Activated naive CD8-positive, alpha-beta T cell (primary cell): ENCODE results near the gene MAGI2.

Source experiments
- H3K27ac Mint-ChIP-seq: one replicate; pipeline ENCODE4 v1.8.0; 2021; ENCODE audit warnings: mixed read lengths
- H3K27me3 Mint-ChIP-seq: one replicate; pipeline ENCODE4 v1.8.0; 2021; ENCODE audit warnings: mixed read lengths
- H3K36me3 Mint-ChIP-seq: one replicate; pipeline ENCODE4 v1.8.0; 2021; ENCODE audit warnings: mixed read lengths
- H3K4me1 Mint-ChIP-seq: one replicate; pipeline ENCODE4 v1.8.0; 2021; ENCODE audit warnings: low read depth, mixed read lengths
- H3K4me3 Mint-ChIP-seq: one replicate; pipeline ENCODE4 v1.8.0; 2021; ENCODE audit warnings: mild to moderate bottlenecking, mixed read lengths
- H3K9me3 Mint-ChIP-seq: one replicate; pipeline ENCODE4 v1.8.0; 2021; ENCODE audit warnings: low read depth, mixed read lengths

MAGI2 gene

GRCh38 chr7:78165854-78166253 lies 1287.6 kb downstream of the MAGI2 start:
- Mint-ChIP-seq H3K9me3 (no peaks in the 10 kb centered on the region), H3K4me1 (no peaks in the 10 kb centered on the region), H3K27me3 (peaks cover 8% of the 10 kb centered on the region), H3K36me3 (no peaks in the 10 kb centered on the region), H3K27ac (no peak overlapping the region), H3K4me3 (no peak overlapping the region)

DNA sequence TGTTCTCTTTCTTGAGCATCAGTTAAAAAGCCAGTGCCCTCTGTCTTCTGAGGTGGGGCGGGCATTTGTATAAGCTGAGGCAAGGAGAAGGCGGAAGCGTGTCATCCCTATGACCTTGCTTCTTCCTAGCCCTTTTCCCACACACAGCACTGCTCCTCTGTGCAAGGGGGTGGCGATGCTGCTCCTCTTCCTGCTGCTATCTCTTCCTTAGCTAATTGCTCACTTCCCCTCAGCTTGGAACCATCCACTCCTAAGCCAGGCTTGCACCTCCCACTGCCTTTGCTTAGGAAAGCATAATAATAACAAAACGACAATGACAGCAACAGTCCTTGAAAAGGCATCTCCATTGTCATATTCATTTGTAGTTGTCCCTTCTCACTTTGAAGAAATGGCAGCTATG lies 1288.0 kb downstream of the MAGI2 start:
- peaks cover 8% of the 10 kb centered on the region for H3K27me3 Mint-ChIP-seq
- H3K4me1 Mint-ChIP-seq, result no peaks in the 10 kb centered on the region
- no peak overlapping the region for H3K4me3 Mint-ChIP-seq
- no peak overlapping the region for H3K27ac Mint-ChIP-seq
- H3K36me3 Mint-ChIP-seq, result no peaks in the 10 kb centered on the region
- H3K9me3 Mint-ChIP-seq, result no peaks in the 10 kb centered on the region

DNA sequence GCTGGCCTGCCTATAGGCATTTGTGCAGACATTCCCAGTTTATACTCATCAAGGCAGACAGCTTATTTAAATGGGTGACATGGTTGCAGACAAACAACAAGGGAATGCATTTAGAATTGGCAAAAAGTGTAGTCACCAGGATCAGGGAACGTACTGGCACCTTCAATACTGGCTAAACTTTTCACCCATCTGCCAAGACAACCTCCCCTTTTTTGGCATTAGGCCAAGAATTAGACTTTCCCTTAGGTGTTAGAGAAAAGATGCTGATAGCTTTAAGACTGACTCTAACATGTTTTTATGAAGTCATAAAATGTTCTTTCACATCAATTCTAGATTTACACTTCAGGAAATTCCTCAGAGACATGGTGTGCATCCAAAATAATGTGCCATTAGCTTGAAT lies 1289.0 kb downstream of the MAGI2 start:
- H3K9me3 Mint-ChIP-seq, result no peaks in the 10 kb centered on the region
- no peak overlapping the region for H3K27ac Mint-ChIP-seq
- peaks cover 8% of the 10 kb centered on the region for H3K27me3 Mint-ChIP-seq
- H3K4me3 Mint-ChIP-seq, result no peak overlapping the region
- no peaks in the 10 kb centered on the region for H3K36me3 Mint-ChIP-seq
- H3K4me1 Mint-ChIP-seq, result no peaks in the 10 kb centered on the region

- Mint-ChIP-seq H3K36me3 (no peaks in the 10 kb centered on the region), H3K9me3 (no peaks in the 10 kb centered on the region), H3K27ac (no peak overlapping the region), H3K4me1 (no peaks in the 10 kb centered on the region), H3K27me3 (peaks cover 8% of the 10 kb centered on the region), H3K4me3 (no peak overlapping the region)
Observed at GRCh38 chr7:78161781-78162180, 1291.7 kb downstream of the MAGI2 start.

- no peaks in the 10 kb centered on the region for H3K9me3 Mint-ChIP-seq
- no peak overlapping the region for H3K27ac Mint-ChIP-seq
- H3K4me3 Mint-ChIP-seq, result no peak overlapping the region
- no peaks in the 10 kb centered on the region for H3K4me1 Mint-ChIP-seq
- no peaks in the 10 kb centered on the region for H3K36me3 Mint-ChIP-seq
- peaks cover 8% of the 10 kb centered on the region for H3K27me3 Mint-ChIP-seq
Observed at GRCh38 chr7:78159545-78159944, 1293.9 kb downstream of the MAGI2 start.

- H3K36me3 Mint-ChIP-seq, result no peaks in the 10 kb centered on the region
- no peaks in the 10 kb centered on the region for H3K4me1 Mint-ChIP-seq
- H3K4me3 Mint-ChIP-seq, result no peak overlapping the region
- no peak overlapping the region for H3K27ac Mint-ChIP-seq
- H3K27me3 Mint-ChIP-seq, result no peaks in the 10 kb centered on the region
- H3K9me3 Mint-ChIP-seq, result no peaks in the 10 kb centered on the region
Observed at GRCh38 chr7:78153285-78153684, 1300.2 kb downstream of the MAGI2 start.

DNA sequence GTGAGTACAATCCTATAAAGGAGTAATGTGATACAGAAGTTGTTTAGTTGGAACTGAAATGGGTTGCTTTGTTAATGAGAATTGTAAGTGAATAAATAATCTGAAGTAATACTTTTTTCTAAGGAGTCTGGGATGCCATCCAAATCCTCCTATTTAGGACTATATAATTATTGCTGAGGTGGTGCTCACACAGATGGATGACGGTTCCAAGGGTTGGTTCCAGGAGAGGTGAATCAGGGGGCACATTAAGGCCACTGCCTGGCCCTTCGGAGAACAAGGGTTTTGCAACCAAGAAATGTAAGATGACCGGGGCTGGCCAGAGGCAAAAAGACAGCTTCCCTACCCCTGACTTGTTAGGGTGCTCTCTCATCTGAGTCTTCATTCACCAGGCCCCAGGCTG lies 1302.2 kb downstream of the MAGI2 start:
- no peaks in the 10 kb centered on the region for H3K36me3 Mint-ChIP-seq
- no peak overlapping the region for H3K4me3 Mint-ChIP-seq
- peaks cover 2% of the 10 kb centered on the region for H3K27me3 Mint-ChIP-seq

GRCh38 chr7:78149787-78150186 lies 1303.7 kb downstream of the MAGI2 start:
- H3K4me1 Mint-ChIP-seq, result no peaks in the 10 kb centered on the region

More for the DNA sequence above, 1302.2 kb downstream of the MAGI2 start:
- Mint-ChIP-seq H3K9me3 (no peaks in the 10 kb centered on the region), H3K4me1 (no peaks in the 10 kb centered on the region), H3K27ac (no peak overlapping the region)

GRCh38 chr7:78148166-78148894 lies 1305.1 kb downstream of the MAGI2 start:
- H3K4me3 Mint-ChIP-seq, result no peak overlapping the region
- H3K36me3 Mint-ChIP-seq, result no peaks in the 10 kb centered on the region
- H3K27me3 Mint-ChIP-seq, result peaks cover 2% of the 10 kb centered on the region
- H3K4me1 Mint-ChIP-seq, result no peaks in the 10 kb centered on the region
- no peak overlapping the region for H3K27ac Mint-ChIP-seq
- no peaks in the 10 kb centered on the region for H3K9me3 Mint-ChIP-seq

More at GRCh38 chr7:78149787-78150186, 1303.7 kb downstream of the MAGI2 start:
- Mint-ChIP-seq H3K27ac (no peak overlapping the region), H3K27me3 (peaks cover 2% of the 10 kb centered on the region), H3K36me3 (no peaks in the 10 kb centered on the region), H3K4me3 (no peak overlapping the region), H3K9me3 (no peaks in the 10 kb centered on the region)

GRCh38 chr7:78146546-78146945 lies 1306.9 kb downstream of the MAGI2 start:
- H3K27me3 Mint-ChIP-seq, result peaks cover 2% of the 10 kb centered on the region
- no peak overlapping the region for H3K27ac Mint-ChIP-seq
- no peaks in the 10 kb centered on the region for H3K4me1 Mint-ChIP-seq
- H3K4me3 Mint-ChIP-seq, result no peak overlapping the region
- H3K9me3 Mint-ChIP-seq, result no peaks in the 10 kb centered on the region
- no peaks in the 10 kb centered on the region for H3K36me3 Mint-ChIP-seq

- Mint-ChIP-seq H3K4me1 (no peaks in the 10 kb centered on the region), H3K27ac (no peak overlapping the region), H3K4me3 (no peak overlapping the region), H3K27me3 (peaks cover 2% of the 10 kb centered on the region), H3K9me3 (no peaks in the 10 kb centered on the region), H3K36me3 (no peaks in the 10 kb centered on the region)
Observed at GRCh38 chr7:78143661-78144060, 1309.8 kb downstream of the MAGI2 start.

GRCh38 chr7:78141522-78142281 lies 1311.8 kb downstream of the MAGI2 start:
- Mint-ChIP-seq H3K9me3 (no peaks in the 10 kb centered on the region), H3K4me3 (no peak overlapping the region), H3K27ac (no peak overlapping the region), H3K4me1 (no peaks in the 10 kb centered on the region), H3K27me3 (peaks cover 1% of the 10 kb centered on the region), H3K36me3 (no peaks in the 10 kb centered on the region)

GRCh38 chr7:78140109-78140508 lies 1313.4 kb downstream of the MAGI2 start:
- H3K27me3 Mint-ChIP-seq, result peaks cover 1% of the 10 kb centered on the region
- no peaks in the 10 kb centered on the region for H3K9me3 Mint-ChIP-seq
- H3K4me3 Mint-ChIP-seq, result no peak overlapping the region
- H3K27ac Mint-ChIP-seq, result no peak overlapping the region
- H3K36me3 Mint-ChIP-seq, result no peaks in the 10 kb centered on the region
- no peaks in the 10 kb centered on the region for H3K4me1 Mint-ChIP-seq

- H3K27ac Mint-ChIP-seq, result no peak overlapping the region
- no peak overlapping the region for H3K4me3 Mint-ChIP-seq
- peaks cover 1% of the 10 kb centered on the region for H3K27me3 Mint-ChIP-seq
- H3K4me1 Mint-ChIP-seq, result no peaks in the 10 kb centered on the region
- no peaks in the 10 kb centered on the region for H3K9me3 Mint-ChIP-seq
- no peaks in the 10 kb centered on the region for H3K36me3 Mint-ChIP-seq
Observed at GRCh38 chr7:78139335-78139734, 1314.1 kb downstream of the MAGI2 start.

DNA sequence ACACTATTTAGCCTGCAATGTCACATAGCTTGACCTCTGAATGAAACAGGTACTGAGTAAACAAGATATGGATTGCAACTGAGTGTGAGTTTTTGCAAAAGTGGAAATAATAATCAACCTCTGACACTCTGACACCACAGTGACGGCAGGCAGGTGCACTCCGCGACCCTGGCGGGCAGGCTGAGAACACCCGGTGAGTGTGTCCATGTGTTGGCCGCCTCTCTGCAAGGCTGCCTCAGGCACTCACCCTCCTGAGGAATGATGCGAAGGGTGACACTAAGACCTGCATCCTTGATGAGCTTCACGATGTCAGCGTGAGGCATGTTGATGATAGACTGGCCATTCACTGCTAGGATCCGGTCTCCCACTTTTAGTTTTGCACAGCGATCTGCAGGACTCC lies 1318.7 kb downstream of the MAGI2 start:
- Mint-ChIP-seq H3K9me3 (no peaks in the 10 kb centered on the region), H3K4me1 (no peaks in the 10 kb centered on the region), H3K27ac (no peak overlapping the region), H3K36me3 (no peaks in the 10 kb centered on the region), H3K4me3 (no peak overlapping the region), H3K27me3 (peaks cover 1% of the 10 kb centered on the region)
